ENCODE data around the gene SIGLECL1. TPM values are rescaled to one million over a fixed set of nuclear protein-coding genes. Genes with fewer than 3 reads are reported as not detected.

SIGLECL1 gene
- total and polyA plus RNA-seq, 2 donors (not counting 1 experiment from before 2014, with no cell fraction given): not detected

- no peaks in the 10 kb centered on the region for H3K9me3 ChIP-seq (ENCODE audit: control insufficient read depth, insufficient read depth, low read depth, low read length)
- H3K27me3 ChIP-seq (ENCODE audit: control insufficient read depth, insufficient read depth, low read length): no peaks in the 10 kb centered on the region
- no peak overlapping the region for H3K9ac ChIP-seq (ENCODE audit: insufficient read depth, low read length)
- no peak for TF ChIP-seq CTCF (conservative IDR thresholded peaks at IDR 0.05 in 1 of 2, IDR thresholded peaks at IDR 0.05 in 1 of 2; ENCODE audit: low read depth in 1 of 2, low read length in 2 of 2)
- no peak for TF ChIP-seq EZH2 (IDR thresholded peaks at IDR 0.05; ENCODE audit: low read length, missing control alignments)
- no peaks in the 10 kb centered on the region for H4K20me1 ChIP-seq (ENCODE audit: control insufficient read depth, extremely low read depth, insufficient read depth, low read length)
- H3K4me1 ChIP-seq (ENCODE audit: control insufficient read depth, extremely low read depth, insufficient read depth, low read length): no peaks in the 10 kb centered on the region
- H3K4me2 ChIP-seq (ENCODE audit: extremely low read depth, insufficient read depth, low read length): no peak overlapping the region
- no peaks in the 10 kb centered on the region for H3K79me2 ChIP-seq (ENCODE audit: control insufficient read depth, insufficient read depth, low read length)
- no peak overlapping the region for H2AFZ ChIP-seq (ENCODE audit: low read length)
- no peak overlapping the region for H3K4me3 ChIP-seq (replicated peaks in 1 of 4; ENCODE audit: control extremely low read depth in 1 of 4, insufficient read depth in 1 of 4, low read depth in 3 of 4, low read length in 4 of 4)
- no peak for DNase-seq (ENCODE audit: low read depth in 2 of 2)
- H3K27ac ChIP-seq (ENCODE audit: insufficient read depth, low read length): no peak overlapping the region
- no peaks in the 10 kb centered on the region for H3K36me3 ChIP-seq (ENCODE audit: control insufficient read depth, insufficient read depth, low read length)
These were observed 2.8 kb upstream of the SIGLECL1 start for GRCh38 chr19:51247972-51248590.

GRCh38 chr19:51251468-51251820 lies 564 bp downstream of the SIGLECL1 start:
- Histone ChIP-seq H3K27me3 (ENCODE audit: control insufficient read depth, insufficient read depth, low read length) (no peaks in the 10 kb centered on the region), H3K9me3 (ENCODE audit: control insufficient read depth, insufficient read depth, low read depth, low read length) (no peaks in the 10 kb centered on the region), H3K79me2 (ENCODE audit: control insufficient read depth, insufficient read depth, low read length) (no peaks in the 10 kb centered on the region), H3K36me3 (ENCODE audit: control insufficient read depth, insufficient read depth, low read length) (no peaks in the 10 kb centered on the region), H3K4me1 (ENCODE audit: control insufficient read depth, extremely low read depth, insufficient read depth, low read length) (no peaks in the 10 kb centered on the region), H3K4me3 (replicated peaks in 1 of 4; ENCODE audit: control extremely low read depth in 1 of 4, insufficient read depth in 1 of 4, low read depth in 3 of 4, low read length in 4 of 4) (no peak overlapping the region), H2AFZ (ENCODE audit: low read length) (no peak overlapping the region), H3K9ac (ENCODE audit: insufficient read depth, low read length) (no peak overlapping the region), H4K20me1 (ENCODE audit: control insufficient read depth, extremely low read depth, insufficient read depth, low read length) (no peaks in the 10 kb centered on the region), H3K4me2 (ENCODE audit: extremely low read depth, insufficient read depth, low read length) (no peak overlapping the region), H3K27ac (ENCODE audit: insufficient read depth, low read length) (no peak overlapping the region)
- no peak for TF ChIP-seq EZH2 (IDR thresholded peaks at IDR 0.05; ENCODE audit: low read length, missing control alignments)
- TF ChIP-seq CTCF (conservative IDR thresholded peaks at IDR 0.05 in 1 of 2, IDR thresholded peaks at IDR 0.05 in 1 of 2; ENCODE audit: low read depth in 1 of 2, low read length in 2 of 2): no peak
- DNase-seq (ENCODE audit: low read depth in 2 of 2): no peak

- no peaks in the 10 kb centered on the region for H3K79me2 ChIP-seq (ENCODE audit: control insufficient read depth, insufficient read depth, low read length)
- H3K9ac ChIP-seq (ENCODE audit: insufficient read depth, low read length): no peak overlapping the region
- TF ChIP-seq CTCF (conservative IDR thresholded peaks at IDR 0.05 in 1 of 2, IDR thresholded peaks at IDR 0.05 in 1 of 2; ENCODE audit: low read depth in 1 of 2, low read length in 2 of 2) (no peak), EZH2 (IDR thresholded peaks at IDR 0.05; ENCODE audit: low read length, missing control alignments) (no peak)
- no peak overlapping the region for H3K4me2 ChIP-seq (ENCODE audit: extremely low read depth, insufficient read depth, low read length)
- no peaks in the 10 kb centered on the region for H3K36me3 ChIP-seq (ENCODE audit: control insufficient read depth, insufficient read depth, low read length)
- no peak overlapping the region for H3K27ac ChIP-seq (ENCODE audit: insufficient read depth, low read length)
- no peaks in the 10 kb centered on the region for H4K20me1 ChIP-seq (ENCODE audit: control insufficient read depth, extremely low read depth, insufficient read depth, low read length)
- no peak for DNase-seq (ENCODE audit: low read depth in 2 of 2)
- no peaks in the 10 kb centered on the region for H3K27me3 ChIP-seq (ENCODE audit: control insufficient read depth, insufficient read depth, low read length)
- no peaks in the 10 kb centered on the region for H3K4me1 ChIP-seq (ENCODE audit: control insufficient read depth, extremely low read depth, insufficient read depth, low read length)
- no peak overlapping the region for H2AFZ ChIP-seq (ENCODE audit: low read length)
- H3K9me3 ChIP-seq (ENCODE audit: control insufficient read depth, insufficient read depth, low read depth, low read length): no peaks in the 10 kb centered on the region
- H3K4me3 ChIP-seq (replicated peaks in 1 of 4; ENCODE audit: control extremely low read depth in 1 of 4, insufficient read depth in 1 of 4, low read depth in 3 of 4, low read length in 4 of 4): no peak overlapping the region
These were observed 1.6 kb downstream of the SIGLECL1 start for GRCh38 chr19:51252306-51253079.

Data from fibroblast of lung (primary cell).